Tibial artery (tissue), 4 donors: ENCODE results near the gene PPP4R2.

Experiments
- DNase-seq, 2 donors: peaks; one replicate each; pipeline ENCODE4 v3.0.0-alpha.2; 2019
- H3K27ac ChIP-seq, 2 donors: fragments of 200-600 bp; sonication (generic) in 1 of 2; 1 replicate in 1 of 2; 2 replicates in 1 of 2; pipeline ENCODE4 v1.5.1; 2018 to 2019; ENCODE audit warnings: mild to moderate bottlenecking in 1 of 2
- H3K27me3 ChIP-seq, 2 donors: fragments of 200-600 bp; sonication (generic) in 1 of 2; one replicate each; pipeline versions ENCODE4 v1.5.1 to v1.6.0; 2016 to 2019
- H3K36me3 ChIP-seq, 3 donors: fragments of 200-600 bp; sonication (generic) in 2 of 3; one replicate each; pipeline ENCODE4 v1.5.1; 2016 to 2019; ENCODE audit warnings: mild to moderate bottlenecking in 2 of 3
- H3K4me1 ChIP-seq, 4 donors: fragments of 200-600 bp; sonication (generic) in 2 of 4; 1 replicate in 3 of 4; 2 replicates in 1 of 4; pipeline ENCODE4 v1.5.1; 2016 to 2019
- H3K4me3 ChIP-seq, 2 donors: fragments of 200-600 bp; sonication (generic) in 1 of 2; 1 replicate in 1 of 2; 2 replicates in 1 of 2; pipeline ENCODE4 v1.5.1; 2018 to 2019; ENCODE audit warnings: mild to moderate bottlenecking in 2 of 2
- H3K9me3 ChIP-seq, 3 donors: fragments of 200-600 bp; sonication (generic) in 1 of 3; one replicate each; pipeline ENCODE4 v1.5.1; 2016 to 2019
- intact Hi-C: fragments of 100-400 bp; cut with DNase I; formaldehyde crosslinking; loops from one replicate; pipeline ENCODE4 v1.15.0; 2023; ENCODE audit warnings: low total_unique reads
- TF ChIP-seq, protein P1 (sequence below), 2 experiments: fragments of 200-600 bp in 1 of 2; fragments of 450-650 bp in 1 of 2; IDR thresholded peaks; one replicate each; pipeline ENCODE4 v1.5.1; 2017 to 2019; ENCODE audit warnings: antibody characterized with exemption in 2 of 2, mild to moderate bottlenecking in 1 of 2, moderate library complexity in 1 of 2

Gene PPP4R2

DNA sequence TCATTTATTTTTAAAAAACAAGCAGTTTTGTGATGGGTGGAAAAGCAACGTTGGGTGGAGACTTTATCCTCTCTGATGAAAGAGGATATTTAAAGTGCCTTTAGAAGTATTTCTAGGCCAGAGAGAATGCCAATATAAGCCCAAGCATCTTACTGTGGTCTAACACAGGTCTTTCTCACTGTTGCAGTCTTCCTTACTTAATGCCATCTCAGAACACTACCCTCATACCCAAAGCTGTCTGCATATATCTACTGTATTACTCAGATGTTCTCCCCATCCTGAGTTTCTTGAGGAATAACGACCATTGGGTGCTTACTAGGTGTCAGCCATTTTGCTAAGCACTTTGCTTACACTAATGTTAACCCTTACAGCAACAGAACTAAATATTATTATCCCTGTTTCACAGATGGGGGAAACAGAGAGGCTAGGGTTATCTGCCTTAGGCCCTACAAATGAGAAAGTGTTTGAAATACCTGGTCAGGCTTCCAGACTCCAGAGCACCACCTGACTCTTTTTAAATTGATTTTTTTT is 35.0 kb downstream of the PPP4R2 start:
- peaks cover 0 to 49% (median 13%) of the 10 kb centered on the region in 4 donors for H3K4me1 ChIP-seq
- intact Hi-C loops: no loop called here
- no peaks in the 10 kb centered on the region for H3K9me3 ChIP-seq
- H3K36me3 ChIP-seq: no peaks in the 10 kb centered on the region
- TF ChIP-seq, protein P1, sequence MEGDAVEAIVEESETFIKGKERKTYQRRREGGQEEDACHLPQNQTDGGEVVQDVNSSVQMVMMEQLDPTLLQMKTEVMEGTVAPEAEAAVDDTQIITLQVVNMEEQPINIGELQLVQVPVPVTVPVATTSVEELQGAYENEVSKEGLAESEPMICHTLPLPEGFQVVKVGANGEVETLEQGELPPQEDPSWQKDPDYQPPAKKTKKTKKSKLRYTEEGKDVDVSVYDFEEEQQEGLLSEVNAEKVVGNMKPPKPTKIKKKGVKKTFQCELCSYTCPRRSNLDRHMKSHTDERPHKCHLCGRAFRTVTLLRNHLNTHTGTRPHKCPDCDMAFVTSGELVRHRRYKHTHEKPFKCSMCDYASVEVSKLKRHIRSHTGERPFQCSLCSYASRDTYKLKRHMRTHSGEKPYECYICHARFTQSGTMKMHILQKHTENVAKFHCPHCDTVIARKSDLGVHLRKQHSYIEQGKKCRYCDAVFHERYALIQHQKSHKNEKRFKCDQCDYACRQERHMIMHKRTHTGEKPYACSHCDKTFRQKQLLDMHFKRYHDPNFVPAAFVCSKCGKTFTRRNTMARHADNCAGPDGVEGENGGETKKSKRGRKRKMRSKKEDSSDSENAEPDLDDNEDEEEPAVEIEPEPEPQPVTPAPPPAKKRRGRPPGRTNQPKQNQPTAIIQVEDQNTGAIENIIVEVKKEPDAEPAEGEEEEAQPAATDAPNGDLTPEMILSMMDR (IDR thresholded peaks at IDR 0.05): no peak
- no peak for DNase-seq
- H3K27me3 ChIP-seq: no peaks in the 10 kb centered on the region
- H3K4me3 ChIP-seq: no peak overlapping the region
- H3K27ac ChIP-seq: no peak overlapping the region

DNA sequence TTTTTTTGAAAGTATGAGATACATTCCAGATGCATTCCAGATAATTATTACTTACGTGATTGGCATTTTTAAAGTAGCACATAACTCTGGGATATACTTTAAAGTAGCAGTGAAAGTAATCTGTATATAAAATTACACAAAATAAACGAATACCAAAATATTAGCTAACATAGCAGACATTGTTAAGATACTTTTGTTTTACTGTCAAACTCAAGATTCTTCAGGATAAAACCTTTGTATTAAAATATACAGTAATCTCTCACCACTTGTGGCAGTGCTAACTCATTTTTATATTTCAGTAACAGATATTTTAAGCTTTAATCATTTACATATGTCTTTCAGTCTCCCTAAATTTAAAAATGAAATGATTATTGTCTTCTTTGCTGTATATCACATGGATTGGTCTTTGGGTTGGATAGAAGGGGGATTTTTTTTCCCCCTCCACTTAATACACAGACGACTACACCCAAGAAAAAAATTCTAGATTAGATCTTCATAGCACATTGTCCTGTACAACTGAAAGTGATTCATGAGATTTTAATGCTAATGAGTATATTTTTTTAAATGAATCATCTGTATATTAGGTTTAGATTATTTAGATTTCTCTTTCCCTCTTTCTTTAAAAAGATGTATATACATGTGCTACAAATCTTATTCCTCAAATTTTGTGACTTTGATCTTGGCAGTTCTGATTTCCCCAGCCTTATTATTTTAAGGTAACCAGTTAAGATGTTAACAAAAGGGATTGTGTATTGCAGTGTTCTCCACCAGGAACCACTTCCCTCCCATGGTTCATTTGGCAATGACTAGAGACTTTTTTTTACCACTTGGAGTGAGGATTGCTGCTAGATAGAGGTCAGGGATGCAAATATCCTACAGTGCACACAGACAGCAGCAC is 40.3 kb downstream of the PPP4R2 start:
- H3K4me1 ChIP-seq: peaks cover 0 to 57% (median 17%) of the 10 kb centered on the region in 4 donors
- H3K4me3 ChIP-seq: no peak overlapping the region
- no peaks in the 10 kb centered on the region for H3K9me3 ChIP-seq
- intact Hi-C loops: no loop called here
- DNase-seq: no peak
- TF ChIP-seq, protein P1 (IDR thresholded peaks at IDR 0.05): no peak
- H3K27me3 ChIP-seq: no peaks in the 10 kb centered on the region
- peak overlapping the region in 1 of 2 donors; percentile 52 for H3K27ac ChIP-seq
- H3K36me3 ChIP-seq: no peaks in the 10 kb centered on the region

DNA sequence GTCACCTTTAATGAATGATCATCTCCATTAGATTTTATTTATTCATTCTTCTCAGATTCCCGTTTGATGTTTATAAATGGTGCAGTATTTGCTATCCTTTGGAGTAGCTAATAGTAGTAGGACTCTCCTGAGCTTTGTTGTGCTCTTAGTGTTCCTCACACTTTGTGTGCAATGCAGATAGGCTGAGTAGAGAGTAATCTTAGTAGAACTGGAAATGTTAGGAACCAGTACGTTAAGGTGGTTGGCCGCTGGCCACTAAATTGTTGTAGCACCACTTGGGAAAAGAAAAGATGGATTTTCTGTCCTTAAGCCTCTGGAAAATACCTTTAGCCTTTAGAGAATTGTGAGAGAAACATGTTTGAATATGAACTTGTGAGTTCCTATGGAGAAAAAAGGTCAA is 44.9 kb downstream of the PPP4R2 start:
- H3K27ac ChIP-seq: peak overlapping the region in 1 of 2 donors; percentile 38
- no peak overlapping the region for H3K4me3 ChIP-seq
- DNase-seq: no peak

DNA sequence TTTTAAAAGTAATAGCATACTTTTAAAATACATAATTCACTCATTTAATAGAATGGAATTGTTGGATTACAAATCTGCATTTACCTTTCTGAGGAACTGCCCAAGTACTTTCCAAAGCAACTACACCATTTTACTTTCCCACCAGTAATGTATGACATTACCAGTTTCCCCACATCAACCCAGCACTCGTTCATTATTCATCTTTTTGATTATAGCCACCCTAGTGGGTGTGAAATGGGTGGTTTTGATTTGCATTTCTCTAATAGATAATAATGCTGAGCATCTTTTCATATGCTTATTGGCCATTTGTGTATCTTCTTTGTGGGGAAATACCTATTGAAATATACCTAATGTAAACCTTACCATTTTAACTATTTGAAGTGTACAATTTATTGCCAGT is 46.8 kb downstream of the PPP4R2 start:
- H3K4me3 ChIP-seq: no peak overlapping the region
- H3K9me3 ChIP-seq: no peaks in the 10 kb centered on the region
- no peak overlapping the region for H3K27ac ChIP-seq
- TF ChIP-seq, protein P1 (IDR thresholded peaks at IDR 0.05): no peak
- DNase-seq: no peak
- intact Hi-C loops: loop anchor here (10.0 kb wide), 1 partner anchor 49 kb away; the partner anchor contains the start of gene PPP4R2
- no peaks in the 10 kb centered on the region for H3K27me3 ChIP-seq
- peaks cover 0 to 8% (median 0%) of the 10 kb centered on the region in 3 donors for H3K36me3 ChIP-seq
- peaks cover 0 to 46% (median 13%) of the 10 kb centered on the region in 4 donors for H3K4me1 ChIP-seq

More for the DNA sequence above, 44.9 kb downstream of the PPP4R2 start:
- Histone ChIP-seq H3K27me3 (no peaks in the 10 kb centered on the region), H3K4me1 (peaks cover 0 to 63% (median 22%) of the 10 kb centered on the region in 4 donors), H3K36me3 (no peaks in the 10 kb centered on the region), H3K9me3 (no peaks in the 10 kb centered on the region)
- intact Hi-C loops: loop anchor here (10.0 kb wide), 1 partner anchor 47 kb away; the partner anchor contains the start of gene PPP4R2
- TF ChIP-seq, protein P1 (IDR thresholded peaks at IDR 0.05): no peak

DNA sequence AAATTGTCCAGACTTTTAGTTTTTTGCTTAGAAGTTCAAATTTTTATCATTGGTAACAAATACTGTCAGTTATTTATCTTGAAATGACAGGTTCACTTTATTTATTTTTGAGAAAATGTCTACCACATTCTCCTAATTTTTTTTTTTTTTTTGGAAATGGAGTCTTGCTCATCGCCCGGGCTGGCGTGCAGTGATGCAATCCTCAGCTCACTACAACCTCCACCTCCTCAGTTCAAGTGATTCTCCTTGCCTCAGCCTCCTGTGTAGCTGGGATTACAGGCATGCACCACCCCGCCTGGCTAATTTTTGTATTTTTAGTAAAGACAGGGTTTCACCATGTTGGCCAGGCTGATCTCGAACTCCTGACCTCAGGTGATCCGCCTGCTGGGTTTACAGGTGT is 48.8 kb downstream of the PPP4R2 start:
- H3K27ac ChIP-seq: no peak overlapping the region
- peaks cover 0 to 13% (median 0%) of the 10 kb centered on the region in 3 donors for H3K36me3 ChIP-seq
- peaks cover 0 to 37% (median 11%) of the 10 kb centered on the region in 4 donors for H3K4me1 ChIP-seq
- TF ChIP-seq, protein P1 (IDR thresholded peaks at IDR 0.05): no peak
- intact Hi-C loops: loop anchor here (10.0 kb wide), 1 partner anchor 51 kb away; the partner anchor contains the start of gene PPP4R2
- H3K9me3 ChIP-seq: no peaks in the 10 kb centered on the region
- H3K4me3 ChIP-seq: no peak overlapping the region
- H3K27me3 ChIP-seq: no peaks in the 10 kb centered on the region
- no peak for DNase-seq
